ENCODE measurements around the gene NIPAL1.
A peak's percentile ranks its signal among the peaks of the same experiment; 100 is the strongest.

NIPAL1 gene

GRCh38 chr4:48015216-48015615 lies 1.4 kb upstream of the NIPAL1 start:
- no peak overlapping the region for H3K27ac Mint-ChIP-seq
- no peaks in the 10 kb centered on the region for H3K36me3 Mint-ChIP-seq (ENCODE audit: low read depth)
- no peaks in the 10 kb centered on the region for H3K9me3 Mint-ChIP-seq
- H3K4me1 Mint-ChIP-seq (ENCODE audit: low read depth), result peaks cover 37% of the 10 kb centered on the region
- no peak for DNase-seq
- H3K27me3 Mint-ChIP-seq, result peaks cover 26% of the 10 kb centered on the region
- no peak overlapping the region for H3K4me3 Mint-ChIP-seq

- Mint-ChIP-seq H3K36me3 (ENCODE audit: low read depth) (no peaks in the 10 kb centered on the region), H3K4me3 (peak overlapping the region; percentile 85), H3K27me3 (peaks cover 24% of the 10 kb centered on the region), H3K27ac (no peak overlapping the region), H3K4me1 (ENCODE audit: low read depth) (peaks cover 42% of the 10 kb centered on the region), H3K9me3 (no peaks in the 10 kb centered on the region)
- DNase-seq, result no peak
Measured at GRCh38 chr4:48015678-48016077, 894 bp upstream of the NIPAL1 start.

- peak; percentile 75 for DNase-seq
- Mint-ChIP-seq H3K27ac (peak overlapping the region; percentile 84), H3K9me3 (peaks cover 2% of the 10 kb centered on the region), H3K4me1 (ENCODE audit: low read depth) (peaks cover 52% of the 10 kb centered on the region), H3K36me3 (ENCODE audit: low read depth) (peaks cover 3% of the 10 kb centered on the region), H3K27me3 (peaks cover 16% of the 10 kb centered on the region), H3K4me3 (peak overlapping the region; percentile 85)
Measured at GRCh38 chr4:48017108-48017571, 568 bp downstream of the NIPAL1 start.

GRCh38 chr4:48018112-48018511 lies 1.5 kb downstream of the NIPAL1 start:
- H3K9me3 Mint-ChIP-seq, result peaks cover 2% of the 10 kb centered on the region
- H3K27ac Mint-ChIP-seq, result no peak overlapping the region
- DNase-seq, result no peak
- H3K27me3 Mint-ChIP-seq, result peaks cover 16% of the 10 kb centered on the region
- H3K36me3 Mint-ChIP-seq (ENCODE audit: low read depth), result peaks cover 3% of the 10 kb centered on the region
- peaks cover 56% of the 10 kb centered on the region for H3K4me1 Mint-ChIP-seq (ENCODE audit: low read depth)
- no peak overlapping the region for H3K4me3 Mint-ChIP-seq

GRCh38 chr4:48021100-48021499 lies 4.5 kb downstream of the NIPAL1 start:
- Mint-ChIP-seq H3K4me1 (ENCODE audit: low read depth) (peaks cover 53% of the 10 kb centered on the region), H3K9me3 (peaks cover 2% of the 10 kb centered on the region), H3K27me3 (peaks cover 10% of the 10 kb centered on the region), H3K4me3 (no peak overlapping the region), H3K27ac (peak overlapping the region; percentile 5), H3K36me3 (ENCODE audit: low read depth) (peaks cover 13% of the 10 kb centered on the region)
- DNase-seq, result no peak

GRCh38 chr4:48022192-48022799 lies 5.7 kb downstream of the NIPAL1 start:
- Mint-ChIP-seq H3K27me3 (peaks cover 10% of the 10 kb centered on the region), H3K4me3 (no peak overlapping the region), H3K27ac (no peak overlapping the region), H3K9me3 (peaks cover 2% of the 10 kb centered on the region), H3K36me3 (ENCODE audit: low read depth) (peaks cover 18% of the 10 kb centered on the region), H3K4me1 (ENCODE audit: low read depth) (peaks cover 50% of the 10 kb centered on the region)
- no peak for DNase-seq

- Mint-ChIP-seq H3K9me3 (peaks cover 2% of the 10 kb centered on the region), H3K27me3 (peaks cover 7% of the 10 kb centered on the region), H3K36me3 (ENCODE audit: low read depth) (peaks cover 25% of the 10 kb centered on the region), H3K4me3 (no peak overlapping the region), H3K27ac (no peak overlapping the region), H3K4me1 (ENCODE audit: low read depth) (peaks cover 59% of the 10 kb centered on the region)
- DNase-seq, result no peak
Measured at GRCh38 chr4:48024522-48024921, 8.0 kb downstream of the NIPAL1 start.

GRCh38 chr4:48025005-48025404 lies 8.4 kb downstream of the NIPAL1 start:
- Mint-ChIP-seq H3K27ac (no peak overlapping the region), H3K9me3 (peaks cover 2% of the 10 kb centered on the region), H3K36me3 (ENCODE audit: low read depth) (peaks cover 25% of the 10 kb centered on the region), H3K4me3 (no peak overlapping the region), H3K27me3 (peaks cover 7% of the 10 kb centered on the region), H3K4me1 (ENCODE audit: low read depth) (peaks cover 56% of the 10 kb centered on the region)
- no peak for DNase-seq

GRCh38 chr4:48027653-48028052 lies 11.1 kb downstream of the NIPAL1 start:
- Mint-ChIP-seq H3K27me3 (peaks cover 10% of the 10 kb centered on the region), H3K9me3 (no peaks in the 10 kb centered on the region), H3K36me3 (ENCODE audit: low read depth) (peaks cover 22% of the 10 kb centered on the region), H3K4me3 (no peak overlapping the region), H3K27ac (no peak overlapping the region), H3K4me1 (ENCODE audit: low read depth) (peaks cover 47% of the 10 kb centered on the region)
- no peak for DNase-seq

GRCh38 chr4:48028696-48029095 lies 12.1 kb downstream of the NIPAL1 start:
- Mint-ChIP-seq H3K27ac (no peak overlapping the region), H3K36me3 (ENCODE audit: low read depth) (peaks cover 22% of the 10 kb centered on the region), H3K4me1 (ENCODE audit: low read depth) (peaks cover 54% of the 10 kb centered on the region), H3K9me3 (no peaks in the 10 kb centered on the region), H3K4me3 (no peak overlapping the region), H3K27me3 (peaks cover 10% of the 10 kb centered on the region)
- no peak for DNase-seq

GRCh38 chr4:48030470-48030869 lies 13.9 kb downstream of the NIPAL1 start:
- no peak for DNase-seq
- no peak overlapping the region for H3K4me3 Mint-ChIP-seq
- peaks cover 69% of the 10 kb centered on the region for H3K4me1 Mint-ChIP-seq (ENCODE audit: low read depth)
- H3K9me3 Mint-ChIP-seq, result no peaks in the 10 kb centered on the region
- H3K27me3 Mint-ChIP-seq, result peaks cover 3% of the 10 kb centered on the region
- no peak overlapping the region for H3K27ac Mint-ChIP-seq
- H3K36me3 Mint-ChIP-seq (ENCODE audit: low read depth), result peaks cover 24% of the 10 kb centered on the region

- Mint-ChIP-seq H3K9me3 (peaks cover 2% of the 10 kb centered on the region), H3K27me3 (peaks cover 3% of the 10 kb centered on the region), H3K27ac (no peak overlapping the region), H3K4me3 (no peak overlapping the region), H3K36me3 (ENCODE audit: low read depth) (peaks cover 26% of the 10 kb centered on the region), H3K4me1 (ENCODE audit: low read depth) (peaks cover 81% of the 10 kb centered on the region)
- no peak for DNase-seq
Measured at GRCh38 chr4:48031802-48032525, 15.4 kb downstream of the NIPAL1 start.

- peaks cover 3% of the 10 kb centered on the region for H3K27me3 Mint-ChIP-seq
- peaks cover 4% of the 10 kb centered on the region for H3K9me3 Mint-ChIP-seq
- peaks cover 77% of the 10 kb centered on the region for H3K4me1 Mint-ChIP-seq (ENCODE audit: low read depth)
- no peak for DNase-seq
- peaks cover 29% of the 10 kb centered on the region for H3K36me3 Mint-ChIP-seq (ENCODE audit: low read depth)
- no peak overlapping the region for H3K27ac Mint-ChIP-seq
- H3K4me3 Mint-ChIP-seq, result no peak overlapping the region
Measured at GRCh38 chr4:48032721-48033120, 16.1 kb downstream of the NIPAL1 start.

- Mint-ChIP-seq H3K36me3 (ENCODE audit: low read depth) (peaks cover 25% of the 10 kb centered on the region), H3K27ac (no peak overlapping the region), H3K4me3 (no peak overlapping the region), H3K4me1 (ENCODE audit: low read depth) (peaks cover 75% of the 10 kb centered on the region), H3K27me3 (peaks cover 3% of the 10 kb centered on the region), H3K9me3 (peaks cover 4% of the 10 kb centered on the region)
- no peak for DNase-seq
Measured at GRCh38 chr4:48033412-48033811, 16.8 kb downstream of the NIPAL1 start.

- Mint-ChIP-seq H3K4me3 (no peak overlapping the region), H3K9me3 (peaks cover 4% of the 10 kb centered on the region), H3K27me3 (peaks cover 3% of the 10 kb centered on the region), H3K4me1 (ENCODE audit: low read depth) (peaks cover 73% of the 10 kb centered on the region), H3K27ac (peak overlapping the region; percentile 80), H3K36me3 (ENCODE audit: low read depth) (peaks cover 23% of the 10 kb centered on the region)
- peak; percentile 65 for DNase-seq
Measured at GRCh38 chr4:48033825-48034413, 17.3 kb downstream of the NIPAL1 start.

Data from activated T-cell treated with anti-CD3 and anti-CD28 coated beads, Interleukin-2, amount 50 U/mL, for 24 hours (primary cell).